GM12801 (cell line): Measurements from ENCODE around the gene WDR7.

Experiments used
- TF ChIP-seq, protein P1 (sequence below): IDR thresholded peaks from one replicate; pipeline ENCODE4 v1.5.1; 2011; ENCODE audit warnings: control low read depth; ENCODE audit not compliant: insufficient read length; ENCODE audit errors: extremely low read depth

WDR7 gene

DNA sequence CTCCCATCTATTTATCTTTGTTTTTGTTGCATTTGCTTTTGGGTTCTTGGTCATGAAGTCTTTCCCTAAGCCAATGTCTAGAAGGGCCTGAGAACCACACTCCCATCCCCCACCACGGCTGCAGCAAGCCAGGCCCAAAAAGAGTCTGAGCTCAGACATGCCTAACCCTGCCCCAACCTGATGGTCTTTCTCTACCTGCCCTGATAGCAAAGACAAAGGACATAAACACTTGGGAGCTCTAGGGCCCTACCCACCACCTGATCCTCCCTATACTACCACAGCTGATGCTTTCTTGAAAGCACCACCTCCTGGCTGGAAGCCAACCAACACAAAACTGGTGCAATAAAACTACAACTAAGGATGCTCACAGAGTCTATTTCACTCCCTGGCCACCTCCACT is 233.4 kb downstream of the WDR7 start:
- TF ChIP-seq, protein P1, sequence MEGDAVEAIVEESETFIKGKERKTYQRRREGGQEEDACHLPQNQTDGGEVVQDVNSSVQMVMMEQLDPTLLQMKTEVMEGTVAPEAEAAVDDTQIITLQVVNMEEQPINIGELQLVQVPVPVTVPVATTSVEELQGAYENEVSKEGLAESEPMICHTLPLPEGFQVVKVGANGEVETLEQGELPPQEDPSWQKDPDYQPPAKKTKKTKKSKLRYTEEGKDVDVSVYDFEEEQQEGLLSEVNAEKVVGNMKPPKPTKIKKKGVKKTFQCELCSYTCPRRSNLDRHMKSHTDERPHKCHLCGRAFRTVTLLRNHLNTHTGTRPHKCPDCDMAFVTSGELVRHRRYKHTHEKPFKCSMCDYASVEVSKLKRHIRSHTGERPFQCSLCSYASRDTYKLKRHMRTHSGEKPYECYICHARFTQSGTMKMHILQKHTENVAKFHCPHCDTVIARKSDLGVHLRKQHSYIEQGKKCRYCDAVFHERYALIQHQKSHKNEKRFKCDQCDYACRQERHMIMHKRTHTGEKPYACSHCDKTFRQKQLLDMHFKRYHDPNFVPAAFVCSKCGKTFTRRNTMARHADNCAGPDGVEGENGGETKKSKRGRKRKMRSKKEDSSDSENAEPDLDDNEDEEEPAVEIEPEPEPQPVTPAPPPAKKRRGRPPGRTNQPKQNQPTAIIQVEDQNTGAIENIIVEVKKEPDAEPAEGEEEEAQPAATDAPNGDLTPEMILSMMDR = no peak

DNA sequence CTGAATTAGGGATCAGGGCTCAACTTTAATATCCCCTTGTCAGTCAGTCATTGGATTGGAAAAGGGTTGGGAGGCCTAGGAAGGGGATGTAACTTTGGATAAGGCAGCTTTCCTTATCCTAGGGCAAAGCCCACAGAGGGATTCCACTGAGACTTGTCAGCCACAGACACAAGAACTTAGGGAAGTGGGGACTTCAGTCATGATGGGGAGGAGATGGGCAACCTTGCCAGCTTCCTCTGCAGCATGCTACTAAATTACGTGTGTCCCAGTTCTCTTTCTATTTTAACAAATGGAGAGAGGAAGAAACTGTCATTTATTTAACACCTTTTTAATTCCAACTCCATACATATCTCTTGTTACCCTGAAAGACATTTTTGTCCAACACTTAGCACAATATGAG is 237.8 kb downstream of the WDR7 start:
- TF ChIP-seq, protein P1 = no peak

DNA sequence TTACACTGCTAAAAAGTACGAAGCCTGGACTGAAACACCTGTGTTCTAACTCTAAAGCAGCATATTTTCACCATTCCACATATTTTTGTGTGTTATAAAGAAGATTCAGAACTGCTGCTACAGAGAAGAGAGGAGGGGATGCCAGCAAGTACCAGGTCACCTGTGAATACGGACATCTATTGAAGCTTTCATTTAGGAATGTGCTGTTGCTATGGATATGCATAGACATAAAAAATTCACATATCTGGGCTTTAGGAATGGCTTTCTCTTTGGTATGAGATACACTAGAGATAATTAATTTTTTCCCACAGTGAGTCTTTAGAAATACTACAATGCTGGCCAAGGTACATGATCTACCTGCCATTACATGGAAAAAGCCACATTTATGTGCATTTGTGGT is 238.5 kb downstream of the WDR7 start:
- TF ChIP-seq, protein P1 = no peak

DNA sequence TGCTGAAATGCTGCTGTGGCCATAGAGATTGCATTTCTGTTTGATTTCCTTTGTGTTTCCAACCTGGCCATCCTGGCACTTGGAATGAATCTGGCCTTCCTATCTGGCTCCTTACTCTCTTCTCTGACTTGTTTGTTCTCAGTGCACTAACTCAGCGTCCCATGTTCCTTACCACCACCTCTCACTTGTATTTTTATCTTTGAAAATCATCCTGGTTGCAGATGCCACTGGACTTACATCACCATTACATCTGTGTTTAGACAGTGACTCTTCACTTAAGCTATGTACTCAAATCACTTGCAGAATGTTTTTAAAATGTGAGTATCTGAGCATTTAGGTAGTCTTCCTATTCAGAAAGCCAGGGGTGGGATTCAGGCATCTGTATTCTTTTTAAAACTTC is 239.5 kb downstream of the WDR7 start:
- TF ChIP-seq, protein P1 = no peak

DNA sequence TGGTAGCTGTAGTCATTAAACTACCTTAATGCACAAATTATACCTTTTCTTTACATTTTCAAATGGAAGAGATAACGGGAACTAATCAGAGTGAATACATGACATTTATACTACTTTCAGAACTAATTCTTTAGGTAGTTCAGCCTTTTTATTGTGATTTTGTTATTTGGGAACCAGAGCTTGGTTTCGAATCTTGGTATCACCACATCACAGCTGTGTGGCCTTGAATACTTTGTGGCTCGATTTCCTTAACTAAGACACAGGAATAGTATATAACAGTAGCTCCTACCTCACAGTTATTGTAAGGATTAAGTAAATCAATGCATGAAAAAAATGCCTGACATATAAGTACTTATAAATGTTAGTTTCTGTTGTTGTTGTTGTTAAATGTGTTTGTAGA is 240.0 kb downstream of the WDR7 start:
- TF ChIP-seq, protein P1 = no peak

DNA sequence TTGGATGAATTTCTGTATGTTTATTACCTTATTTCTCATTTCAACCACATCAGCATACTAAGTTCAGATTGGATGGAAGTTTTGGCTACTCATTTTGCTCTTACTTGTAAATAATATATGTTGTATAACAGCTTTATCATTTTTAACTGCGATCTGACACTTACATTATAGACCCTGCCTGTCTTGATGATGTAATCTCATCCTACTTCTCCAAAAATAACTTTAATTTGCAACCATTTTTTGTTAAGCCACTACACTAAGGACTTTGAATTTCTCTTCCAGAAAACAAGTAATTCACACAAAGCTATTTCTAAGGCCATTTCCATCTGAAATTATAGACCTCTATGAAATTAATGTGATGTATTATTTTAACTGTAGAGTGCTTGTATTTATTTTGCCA is 240.7 kb downstream of the WDR7 start:
- TF ChIP-seq, protein P1 = no peak

DNA sequence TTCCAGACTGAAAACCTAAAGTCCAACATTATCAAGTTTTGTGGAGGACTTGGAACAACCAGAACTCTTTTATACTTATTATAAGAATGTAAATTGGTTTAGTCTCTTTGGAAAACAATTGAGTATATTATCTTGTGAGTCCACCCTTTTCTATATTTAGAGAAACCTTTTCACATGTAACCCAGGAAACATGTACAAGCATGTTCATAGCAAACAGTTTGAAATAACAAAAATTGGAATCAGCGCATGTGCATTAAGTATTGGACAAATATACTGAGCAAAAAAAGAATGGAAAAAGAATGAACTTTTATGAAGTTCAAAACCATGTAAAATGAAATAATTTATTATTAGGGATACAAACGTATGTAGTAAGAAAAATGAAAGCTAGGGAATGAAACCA is 246.0 kb downstream of the WDR7 start:
- TF ChIP-seq, protein P1 = no peak

DNA sequence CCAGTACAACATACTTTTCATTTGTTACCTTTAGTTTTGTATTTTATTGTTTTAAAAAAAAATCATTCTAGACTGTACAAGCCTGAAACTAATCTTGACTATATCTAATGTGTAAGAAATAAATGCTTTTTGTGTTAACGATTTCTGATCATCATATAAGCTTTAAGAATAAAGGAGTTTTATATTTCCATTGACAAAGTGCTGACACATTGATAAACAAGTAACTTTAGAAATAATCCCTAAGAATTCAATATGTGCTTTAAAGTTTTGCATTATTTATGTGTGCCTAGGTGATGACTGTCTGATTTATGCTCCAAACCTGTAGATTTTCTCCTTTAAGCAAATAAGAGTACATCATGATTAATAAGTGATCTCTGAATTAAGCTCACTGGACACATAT is 248.5 kb downstream of the WDR7 start:
- TF ChIP-seq, protein P1 = no peak
